Measurements from ENCODE around the gene METAP1D.

GRCh38 chr2:171968509-171968908, 31.2 kb upstream of the METAP1D start:
- no peak for TF ChIP-seq GATA2 (IDR thresholded peaks at IDR 0.05; ENCODE audit: low read depth, low read length)
- TF ChIP-seq GATA3 (IDR thresholded peaks at IDR 0.05; ENCODE audit: low read depth, low read length): no peak

Measured in SH-SY5Y (cell line).